GM12891 (cell line): ENCODE measurements around the gene OLFM1.

Experiments used
- PAX5 ChIP-seq: IDR thresholded peaks from 2 replicates; pipeline ENCODE4 v1.6.1; 2011; ENCODE audit warnings: low read length, moderate library complexity, mild to moderate bottlenecking; ENCODE audit not compliant: insufficient read depth, severe bottlenecking
- POLR2A ChIP-seq: IDR thresholded peaks from 2 replicates; pipeline ENCODE4 v1.6.1; 2011; ENCODE audit warnings: low read depth, low read length, control low read depth
- POLR2AphosphoS5 ChIP-seq: IDR thresholded peaks from 2 replicates; pipeline ENCODE4 v1.6.1; 2011; ENCODE audit warnings: low read depth, low read length, control low read depth
- SPI1 ChIP-seq: IDR thresholded peaks from 2 replicates; pipeline ENCODE4 v1.6.1; 2011; ENCODE audit warnings: low read depth, low read length, control low read depth
- TAF1 ChIP-seq: IDR thresholded peaks from 2 replicates; pipeline ENCODE4 v1.6.1; 2011; ENCODE audit warnings: low read depth, low read length, control low read depth

DNA sequence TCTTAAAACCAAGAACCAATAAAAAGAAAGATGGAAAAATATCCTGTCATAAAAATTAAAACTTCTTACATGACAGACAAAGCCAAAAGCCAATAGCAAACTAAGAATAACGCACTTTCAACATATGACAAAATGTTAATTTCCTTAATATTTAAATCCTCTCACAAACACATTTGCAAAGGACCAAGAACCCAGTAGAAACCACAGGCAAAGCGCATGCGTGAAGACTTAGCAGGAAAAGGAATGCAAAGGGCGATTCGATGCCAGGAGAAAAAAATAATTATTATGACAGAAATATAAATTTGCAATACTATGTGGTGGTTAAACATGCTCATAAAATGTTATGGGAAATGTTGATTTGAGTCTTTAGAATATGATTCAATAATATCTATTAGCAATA, 39.9 kb upstream of the OLFM1 start:
- TF ChIP-seq POLR2A (no peak), TAF1 (no peak), SPI1 (no peak), POLR2AphosphoS5 (no peak), PAX5 (no peak)
